Hepatocyte (in vitro differentiated cells): ENCODE data around the gene NXN.

Experiments
- EZH2 ChIP-seq: fragments of 200-600 bp; sonication (generic); IDR thresholded peaks from 2 replicates; pipeline ENCODE4 v1.6.1; 2016; ENCODE audit warnings: antibody characterized with exemption, mild to moderate bottlenecking, borderline replicate concordance
- TF ChIP-seq, protein P1 (sequence below): fragments of 200-600 bp; sonication (generic); IDR thresholded peaks from 2 replicates; pipeline ENCODE4 v1.5.1; 2016; ENCODE audit warnings: antibody characterized with exemption, mild to moderate bottlenecking; ENCODE audit not compliant: poor library complexity

DNA sequence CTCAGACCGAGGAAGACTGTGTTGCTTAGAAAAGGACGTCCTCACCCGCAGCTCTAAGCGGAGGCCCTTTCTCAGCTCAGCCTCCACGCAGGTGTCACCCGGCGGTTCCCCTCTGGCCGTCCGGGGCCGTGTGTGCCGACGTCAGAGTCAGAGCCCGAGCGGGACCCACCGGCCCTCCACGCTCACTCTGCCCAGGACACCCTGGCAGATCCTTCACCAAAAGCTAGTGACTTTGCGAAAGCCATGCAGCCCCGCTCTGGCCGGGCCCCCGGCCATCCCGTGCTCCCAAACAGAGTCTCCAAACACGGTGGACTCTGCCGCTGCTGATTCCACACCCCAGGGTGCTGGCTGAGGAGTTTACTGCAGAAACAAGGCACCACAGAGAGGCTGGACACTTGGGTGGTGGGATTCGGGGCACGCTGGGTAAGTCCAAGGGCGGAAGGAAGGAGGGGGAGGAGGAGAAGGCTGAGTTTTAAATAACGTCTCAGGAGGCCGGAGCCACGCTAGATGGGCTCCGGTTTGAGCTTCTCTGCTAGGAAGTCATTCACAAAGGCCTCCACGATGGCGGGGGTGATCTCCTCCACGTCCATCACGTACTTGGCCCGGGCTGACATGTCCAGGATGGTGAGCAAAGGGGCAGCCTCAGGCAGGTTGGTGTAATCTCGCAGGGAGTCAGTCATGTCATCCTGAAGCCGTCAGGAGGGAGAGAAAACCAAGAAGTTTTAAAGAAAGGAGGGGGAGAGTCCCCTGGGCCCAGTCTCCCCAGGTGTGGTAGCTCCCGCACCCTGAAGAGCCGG, 178.9 kb downstream of the NXN start:
- TF ChIP-seq, protein P1, sequence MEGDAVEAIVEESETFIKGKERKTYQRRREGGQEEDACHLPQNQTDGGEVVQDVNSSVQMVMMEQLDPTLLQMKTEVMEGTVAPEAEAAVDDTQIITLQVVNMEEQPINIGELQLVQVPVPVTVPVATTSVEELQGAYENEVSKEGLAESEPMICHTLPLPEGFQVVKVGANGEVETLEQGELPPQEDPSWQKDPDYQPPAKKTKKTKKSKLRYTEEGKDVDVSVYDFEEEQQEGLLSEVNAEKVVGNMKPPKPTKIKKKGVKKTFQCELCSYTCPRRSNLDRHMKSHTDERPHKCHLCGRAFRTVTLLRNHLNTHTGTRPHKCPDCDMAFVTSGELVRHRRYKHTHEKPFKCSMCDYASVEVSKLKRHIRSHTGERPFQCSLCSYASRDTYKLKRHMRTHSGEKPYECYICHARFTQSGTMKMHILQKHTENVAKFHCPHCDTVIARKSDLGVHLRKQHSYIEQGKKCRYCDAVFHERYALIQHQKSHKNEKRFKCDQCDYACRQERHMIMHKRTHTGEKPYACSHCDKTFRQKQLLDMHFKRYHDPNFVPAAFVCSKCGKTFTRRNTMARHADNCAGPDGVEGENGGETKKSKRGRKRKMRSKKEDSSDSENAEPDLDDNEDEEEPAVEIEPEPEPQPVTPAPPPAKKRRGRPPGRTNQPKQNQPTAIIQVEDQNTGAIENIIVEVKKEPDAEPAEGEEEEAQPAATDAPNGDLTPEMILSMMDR = no peak
- no peak for TF ChIP-seq EZH2
